ENCODE measurements around the gene WEE2. TPM values are rescaled to one million over a fixed set of nuclear protein-coding genes. Genes with fewer than 3 reads are reported as not detected.
A peak's percentile ranks its signal among the peaks of the same experiment; 100 is the strongest.
"Not testable (repeated sequence)": the region's sequence is repeated elsewhere in the genome, so short reads cannot be mapped to it uniquely, and the experiment has no call there.

WEE2 gene
- total RNA-seq, 1 donor, result not detected

- TF ChIP-seq CTCF (IDR thresholded peaks at IDR 0.05; ENCODE audit: insufficient read depth, low read depth, low read length), result no peak
- DNase-seq (ENCODE audit: low read depth), result no peak
- H3K4me3 ChIP-seq (ENCODE audit: low read depth, low read length), result no peak overlapping the region
Measured at GRCh38 chr7:141688043-141688442, 20.1 kb upstream of the WEE2 start.

- DNase-seq (ENCODE audit: low read depth); H3K4me3 ChIP-seq (ENCODE audit: low read depth, low read length): not testable (repeated sequence)
Measured at GRCh38 chr7:141689072-141689825, 18.9 kb upstream of the WEE2 start.

DNA sequence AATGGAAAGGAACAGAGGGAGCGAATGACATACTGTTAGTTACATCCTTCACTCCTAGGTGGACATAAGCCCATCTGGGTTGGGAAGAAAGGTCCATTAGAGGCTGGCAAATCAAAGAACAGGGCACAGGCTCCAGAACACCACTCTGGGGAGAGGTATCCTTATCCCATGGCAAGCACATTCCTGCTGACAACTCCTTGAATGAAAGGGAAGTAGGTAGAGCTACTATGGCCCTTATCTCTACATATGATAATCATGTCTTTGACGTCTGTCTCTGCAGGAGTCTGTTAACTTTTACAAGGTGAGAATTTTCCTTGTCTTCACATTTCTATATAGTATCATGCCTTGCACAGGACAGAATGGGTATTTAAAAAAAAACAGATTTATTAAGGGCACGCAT is 16.6 kb upstream of the WEE2 start:
- no peak for TF ChIP-seq CTCF (IDR thresholded peaks at IDR 0.05; ENCODE audit: insufficient read depth, low read depth, low read length)
- H3K4me3 ChIP-seq (ENCODE audit: low read depth, low read length), result no peak overlapping the region
- DNase-seq (ENCODE audit: low read depth), result no peak

GRCh38 chr7:141691961-141692360 is 16.2 kb upstream of the WEE2 start:
- H3K4me3 ChIP-seq (ENCODE audit: low read depth, low read length), result no peak overlapping the region
- no peak for DNase-seq (ENCODE audit: low read depth)
- TF ChIP-seq CTCF (IDR thresholded peaks at IDR 0.05; ENCODE audit: insufficient read depth, low read depth, low read length), result no peak

- H3K4me3 ChIP-seq (ENCODE audit: low read depth, low read length), result no peak overlapping the region
- no peak for TF ChIP-seq CTCF (IDR thresholded peaks at IDR 0.05; ENCODE audit: insufficient read depth, low read depth, low read length)
- DNase-seq (ENCODE audit: low read depth), result no peak
Measured at GRCh38 chr7:141693082-141693481, 15.1 kb upstream of the WEE2 start.

GRCh38 chr7:141695803-141696289 is 12.3 kb upstream of the WEE2 start:
- TF ChIP-seq CTCF (IDR thresholded peaks at IDR 0.05; ENCODE audit: insufficient read depth, low read depth, low read length), result no peak
- H3K4me3 ChIP-seq (ENCODE audit: low read depth, low read length), result no peak overlapping the region
- no peak for DNase-seq (ENCODE audit: low read depth)

DNA sequence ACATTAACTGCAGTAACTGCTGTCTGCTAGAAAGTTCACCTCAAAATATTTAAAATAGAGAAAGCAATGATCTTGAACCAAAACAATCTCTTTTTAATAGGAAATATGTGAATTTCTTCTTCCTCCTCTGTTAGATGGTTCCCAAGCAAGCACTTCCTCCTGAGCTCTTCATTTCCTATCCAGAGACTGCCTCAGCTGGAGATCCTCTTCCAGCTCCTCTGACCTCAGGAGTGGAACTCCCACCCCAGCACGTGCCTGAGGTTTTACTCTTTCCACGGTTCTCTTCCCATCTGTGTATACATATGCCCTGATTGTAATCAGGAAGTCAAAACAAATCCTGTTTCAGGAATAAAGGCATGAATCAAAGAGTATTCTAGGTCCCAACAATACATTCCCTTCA is 11.8 kb upstream of the WEE2 start:
- TF ChIP-seq CTCF (IDR thresholded peaks at IDR 0.05; ENCODE audit: insufficient read depth, low read depth, low read length), result no peak
- peak; percentile 26 for DNase-seq (ENCODE audit: low read depth)
- no peak overlapping the region for H3K4me3 ChIP-seq (ENCODE audit: low read depth, low read length)

Measured in fibroblast of villous mesenchyme (primary cell).